CD14-positive monocyte (primary cell): ENCODE data around the gene PSMD9. TPM values are rescaled to one million over a fixed set of nuclear protein-coding genes. Genes with fewer than 3 reads are reported as not detected.
A peak's percentile ranks its signal among the peaks of the same experiment; 100 is the strongest.

Source experiments
- DNase-seq, 3 donors: peaks; one replicate each; pipeline ENCODE4 v3.0.0-alpha.2; 2011 to 2022
- H2AFZ ChIP-seq: 2 replicates; pipeline ENCODE4 v1.6.0; 2012; ENCODE audit warnings: mild to moderate bottlenecking, low read depth, low read length, inconsistent platforms; ENCODE audit not compliant: insufficient read depth, poor library complexity, severe bottlenecking
- H3K27ac ChIP-seq, 2 donors: 1 replicate in 1 of 2; 2 replicates in 1 of 2; pipeline ENCODE4 v1.5.1; 2012 to 2013; ENCODE audit warnings: low read length in 2 of 2, control low read depth in 1 of 2, inconsistent platforms in 1 of 2, low read depth in 1 of 2, mild to moderate bottlenecking in 1 of 2
- H3K27me3 ChIP-seq, 2 donors: one replicate each; pipeline versions ENCODE4 v1.6.0 to v1.6.1; 2011 to 2013; ENCODE audit warnings: low read length in 2 of 2; ENCODE audit not compliant: control insufficient read depth in 2 of 2, insufficient read depth in 2 of 2
- H3K36me3 ChIP-seq, 2 donors: replicated peaks in 1 of 2; 1 replicate in 1 of 2; 2 replicates in 1 of 2; pipeline versions ENCODE4 v1.5.1 to v1.6.1; 2012 to 2013; ENCODE audit warnings: low read length in 2 of 2, control low read depth in 1 of 2, inconsistent platforms in 1 of 2, mild to moderate bottlenecking in 1 of 2; ENCODE audit not compliant: insufficient read depth in 2 of 2, control insufficient read depth in 1 of 2
- H3K4me1 ChIP-seq, 2 donors: 1 replicate in 1 of 2; 2 replicates in 1 of 2; pipeline versions ENCODE4 v1.5.1 to v1.6.1; 2012 to 2013; ENCODE audit warnings: low read length in 2 of 2, control low read depth in 1 of 2, inconsistent platforms in 1 of 2, mild to moderate bottlenecking in 1 of 2, moderate library complexity in 1 of 2; ENCODE audit not compliant: insufficient read depth in 2 of 2, control insufficient read depth in 1 of 2
- H3K4me2 ChIP-seq: replicated peaks from 2 replicates; pipeline ENCODE3; 2012; ENCODE audit warnings: low read length, moderate library complexity, mild to moderate bottlenecking; ENCODE audit not compliant: poor library complexity, severe bottlenecking; ENCODE audit errors: extremely low read depth
- H3K4me3 ChIP-seq, 3 experiments: fragments of 200-600 bp in 1 of 3; sonication (generic) in 1 of 3; replicated peaks in 1 of 3; 1 replicate in 2 of 3; 2 replicates in 1 of 3; pipeline ENCODE4 v1.5.1; 2011 to 2013; ENCODE audit warnings: low read length in 3 of 3, mild to moderate bottlenecking in 3 of 3, control low read depth in 2 of 3, low read depth in 2 of 3, inconsistent platforms in 1 of 3, moderate library complexity in 1 of 3
- H3K79me2 ChIP-seq: 2 replicates; pipeline ENCODE4 v1.6.0; 2012; ENCODE audit warnings: mild to moderate bottlenecking, control low read depth, inconsistent platforms, low read length, moderate library complexity; ENCODE audit not compliant: insufficient read depth
- H3K9ac ChIP-seq: 2 replicates; pipeline ENCODE4 v1.6.0; 2017; ENCODE audit warnings: low read length, mild to moderate bottlenecking; ENCODE audit not compliant: insufficient read depth, poor library complexity, severe bottlenecking
- H3K9me3 ChIP-seq, 2 donors: replicated peaks in 1 of 2; 1 replicate in 1 of 2; 2 replicates in 1 of 2; pipeline versions ENCODE4 v1.5.1 to v1.6.1; 2012 to 2013; ENCODE audit warnings: low read length in 2 of 2, control low read depth in 1 of 2; ENCODE audit not compliant: control insufficient read depth in 1 of 2, insufficient read depth in 1 of 2
- H4K20me1 ChIP-seq: 2 replicates; pipeline ENCODE4 v1.6.0; 2012; ENCODE audit warnings: mild to moderate bottlenecking, low read length, control low read depth, moderate library complexity; ENCODE audit not compliant: insufficient read depth
- H3K27ac Mint-ChIP-seq, 7 donors: one replicate each; pipeline ENCODE4 v1.8.0; 2020; ENCODE audit warnings: mild to moderate bottlenecking in 7 of 7, mixed read lengths in 7 of 7, moderate library complexity in 6 of 7, inconsistent platforms in 2 of 7
- H3K27me3 Mint-ChIP-seq, 3 donors: one replicate each; pipeline ENCODE4 v1.8.0; 2021 to 2022; ENCODE audit warnings: low read depth in 3 of 3, mild to moderate bottlenecking in 3 of 3, mixed read lengths in 3 of 3, moderate library complexity in 3 of 3, inconsistent platforms in 1 of 3
- H3K36me3 Mint-ChIP-seq, 2 donors: one replicate each; pipeline ENCODE4 v1.8.0; 2020; ENCODE audit warnings: mixed read lengths in 2 of 2, inconsistent platforms in 1 of 2, mild to moderate bottlenecking in 1 of 2
- H3K4me1 Mint-ChIP-seq: one replicate; pipeline ENCODE4 v1.8.0; 2020; ENCODE audit warnings: mild to moderate bottlenecking, mixed read lengths
- H3K4me3 Mint-ChIP-seq, 2 donors: one replicate each; pipeline ENCODE4 v1.8.0; 2020; ENCODE audit warnings: mild to moderate bottlenecking in 2 of 2, mixed read lengths in 2 of 2, moderate library complexity in 1 of 2
- H3K9me3 Mint-ChIP-seq, 7 donors: one replicate each; pipeline ENCODE4 v1.8.0; 2020 to 2022; ENCODE audit warnings: mixed read lengths in 7 of 7, mild to moderate bottlenecking in 6 of 7, moderate library complexity in 6 of 7, inconsistent platforms in 2 of 7
- CTCF ChIP-seq: fragments of 200-600 bp; IDR thresholded peaks from one replicate; pipeline ENCODE4 v1.8.0; 2022; ENCODE audit warnings: antibody characterized with exemption, mild to moderate bottlenecking
- WGBS: methylation state at CpG from one replicate; pipeline ENCODE4 v1.1.5; 2013; ENCODE audit warnings: missing lambda C conversion rate; ENCODE audit not compliant: insufficient coverage; 5-methylcytosine and 5-hydroxymethylcytosine counted together
- intact Hi-C, 2 donors: fragments of 100-400 bp; cut with micrococcal nuclease; formaldehyde crosslinking; loops; one replicate each; pipeline versions ENCODE4 v1.15.0 to v1.15.1; 2023
- polyA plus RNA-seq, 3 donors: library from polyadenylated mRNA; depleted of rRNA in 1 of 3; unstranded in 2 of 3; stranded (reverse) in 1 of 3; fragments of 300-500 nt in 2 of 3; fragments of >200 nt in 1 of 3; fragmentation: Illumina TruSeq in 2 of 3; gene quantifications; 1 replicate in 2 of 3; 2 replicates in 1 of 3; pipeline ENCODE4 v1.2.3, GENCODE V29; 2012 to 2021

The PSMD9 gene
- polyA plus RNA-seq, 3 donors, result 89.6 to 135 (median 93.3) TPM

- H3K27ac Mint-ChIP-seq, result peak overlapping the region in 1 of 7 donors; percentile 3
- Histone ChIP-seq H3K4me2 (no peak overlapping the region), H3K27ac (no peak overlapping the region), H3K4me1 (no peaks in the 10 kb centered on the region), H3K79me2 (no peaks in the 10 kb centered on the region), H2AFZ (no peak overlapping the region), H3K36me3 (no peaks in the 10 kb centered on the region), H4K20me1 (no peaks in the 10 kb centered on the region), H3K9ac (no peak overlapping the region), H3K4me3 (no peak overlapping the region), H3K9me3 (peaks cover 0 to 4% of the 10 kb centered on the region in 2 donors), H3K27me3 (no peaks in the 10 kb centered on the region)
- no peaks in the 10 kb centered on the region for H3K4me1 Mint-ChIP-seq
- WGBS, result 100% methylated on average over 1 of the region's 2 CpGs
- no peak for TF ChIP-seq CTCF
- intact Hi-C loops, result no loop called here
- no peak for DNase-seq
- peaks cover 0 to 2% (median 0%) of the 10 kb centered on the region in 3 donors for H3K27me3 Mint-ChIP-seq
- H3K9me3 Mint-ChIP-seq, result peaks cover 0 to 4% (median 0%) of the 10 kb centered on the region in 7 donors
- no peaks in the 10 kb centered on the region for H3K36me3 Mint-ChIP-seq
- no peak overlapping the region for H3K4me3 Mint-ChIP-seq
Measured at GRCh38 chr12:121946313-121947025, 57.9 kb downstream of the PSMD9 start.

- H3K9ac ChIP-seq, result no peak overlapping the region
- no peak overlapping the region for H3K4me2 ChIP-seq
- no peaks in the 10 kb centered on the region for H3K36me3 ChIP-seq
- Mint-ChIP-seq H3K36me3 (no peaks in the 10 kb centered on the region), H3K4me1 (no peaks in the 10 kb centered on the region), H3K4me3 (no peak overlapping the region), H3K27ac (no peak overlapping the region), H3K9me3 (peaks cover 0 to 4% (median 0%) of the 10 kb centered on the region in 7 donors), H3K27me3 (peaks cover 0 to 2% (median 0%) of the 10 kb centered on the region in 3 donors)
- no peak for DNase-seq
- H3K4me1 ChIP-seq, result no peaks in the 10 kb centered on the region
- H3K9me3 ChIP-seq, result peaks cover 0 to 4% of the 10 kb centered on the region in 2 donors
- H3K79me2 ChIP-seq, result no peaks in the 10 kb centered on the region
- H4K20me1 ChIP-seq, result no peaks in the 10 kb centered on the region
- H3K4me3 ChIP-seq, result no peak overlapping the region
- WGBS, result no CpG with 5 or more reads among the region's 2 CpGs
- intact Hi-C loops, result no loop called here
- H3K27me3 ChIP-seq, result no peaks in the 10 kb centered on the region
- H2AFZ ChIP-seq, result no peak overlapping the region
- no peak for TF ChIP-seq CTCF
- no peak overlapping the region for H3K27ac ChIP-seq
Measured at GRCh38 chr12:121947981-121948380, 59.4 kb downstream of the PSMD9 start.
